ENCODE data around the gene TSHZ3. TPM values are rescaled to one million over a fixed set of nuclear protein-coding genes. Genes with fewer than 3 reads are reported as not detected.

Gene TSHZ3
- total and polyA plus RNA-seq, 9 of the 15 experiments (the other 6 are each of a cell fraction or from before 2014, with no cell fraction given) = 0.03 to 0.13 (median 0.05) TPM; not detected in 5

GRCh38 chr19:31397308-31397707, 48.1 kb upstream of the TSHZ3 start:
- ATAC-seq = no peak
- Histone ChIP-seq H4K20me1 (replicated peaks; ENCODE audit: control insufficient read depth, insufficient read depth, low read length) (no peaks in the 10 kb centered on the region), H3K79me2 (ENCODE audit: control insufficient read depth, insufficient read depth, low read length) (no peaks in the 10 kb centered on the region), H2AFZ (ENCODE audit: low read depth, low read length) (no peak overlapping the region), H3K27me3 (ENCODE audit: control insufficient read depth in 2 of 2, insufficient read depth in 2 of 2, low read length in 2 of 2) (no peaks in the 10 kb centered on the region), H3K9me3 (replicated peaks; ENCODE audit: control insufficient read depth, insufficient read depth, low read depth, low read length) (no peaks in the 10 kb centered on the region), H3K4me2 (ENCODE audit: insufficient read depth, low read length) (no peak overlapping the region), H3K27ac (ENCODE audit: extremely low read depth, low read depth, low read length) (no peak overlapping the region), H3K9me1 (ENCODE audit: control insufficient read depth, insufficient read depth, low read length) (no peaks in the 10 kb centered on the region), H3K4me3 (no peak overlapping the region), H3K4me1 (replicated peaks in 1 of 2; ENCODE audit: control insufficient read depth in 2 of 2, insufficient read depth in 2 of 2, low read length in 2 of 2) (no peaks in the 10 kb centered on the region), H3K36me3 (ENCODE audit: control insufficient read depth, insufficient read depth, low read length) (no peaks in the 10 kb centered on the region), H3K9ac (ENCODE audit: insufficient read depth in 1 of 2, low read depth in 2 of 2, low read length in 2 of 2) (no peak overlapping the region)
- WGBS (ENCODE audit: insufficient coverage, low coverage, missing lambda C conversion rate) = 0% methylated on average over 1 of the region's 2 CpGs
- intact Hi-C loops (cut with micrococcal nuclease) = no loop called here
- no peak for DNase-seq (ENCODE audit: extremely low read depth in 1 of 4, low spot score in 3 of 4)
- BruUV-seq (replicated peaks) = no TSS peak
- ChIA-PET CTCF (ENCODE audit: low intra/inter-chr PET ratio) (no interaction called here), POLR2A (no interaction called here)
- in situ Hi-C loops (cut with MboI) = no loop called here
- no peak for FAIRE-seq
- TF ChIP-seq RCOR1 (IDR thresholded peaks at IDR 0.05; ENCODE audit: borderline replicate concordance in 1 of 2, low read depth in 2 of 2, low read length in 2 of 2) = no peak
- peak; percentile 31; the same call in 1 of the 2 replicates for TF ChIP-seq REST (IDR thresholded peaks at IDR 0.05; ENCODE audit: borderline replicate concordance)
- no peak for TF ChIP-seq REST (CRISPR knock-in tag; IDR thresholded peaks at IDR 0.05; ENCODE audit: low read depth)

All from K562 (cell line).